Keratinocyte (primary cell): ENCODE measurements around the gene GNL3L. TPM values are rescaled to one million over a fixed set of nuclear protein-coding genes. Genes with fewer than 3 reads are reported as not detected.

ENCODE experiments used
- DNase-seq: peaks from one replicate; pipeline ENCODE4 v3.0.0-alpha.2; 2011; ENCODE audit warnings: low read depth, missing footprints, low spot score
- FAIRE-seq: peaks from 2 replicates; lab custom pipeline; 2011; peaks lifted over from hg19 to GRCh38; lab: Jason Lieb, UNC
- H2AFZ ChIP-seq: 2 replicates; pipeline ENCODE4 v1.6.0; 2012; ENCODE audit warnings: low read length, control low read depth, inconsistent platforms; ENCODE audit not compliant: control insufficient read depth
- H3K27ac ChIP-seq: 2 replicates; pipeline ENCODE4 v1.5.1; 2011; ENCODE audit warnings: low read length; ENCODE audit not compliant: control insufficient read depth, insufficient read depth
- H3K27me3 ChIP-seq: 3 replicates; pipeline ENCODE4 v1.6.0; 2011; ENCODE audit warnings: low read length; ENCODE audit not compliant: control insufficient read depth, insufficient read depth; ENCODE audit errors: extremely low read depth
- H3K36me3 ChIP-seq, 2 experiments: 2 replicates in 1 of 2; 3 replicates in 1 of 2; pipeline ENCODE4 v1.5.1; 2011; ENCODE audit warnings: low read length in 2 of 2, mild to moderate bottlenecking in 1 of 2; ENCODE audit not compliant: control insufficient read depth in 2 of 2, insufficient read depth in 2 of 2; ENCODE audit errors: extremely low read depth in 1 of 2
- H3K4me1 ChIP-seq: 3 replicates; pipeline ENCODE4 v1.5.1; 2011; ENCODE audit warnings: low read length; ENCODE audit not compliant: control insufficient read depth, insufficient read depth; ENCODE audit errors: extremely low read depth
- H3K4me2 ChIP-seq: 3 replicates; pipeline ENCODE4 v1.6.0; 2011; ENCODE audit warnings: low read depth, low read length; ENCODE audit not compliant: control insufficient read depth, insufficient read depth; ENCODE audit errors: extremely low read depth
- H3K4me3 ChIP-seq, 3 experiments: fragments of 200-600 bp in 1 of 3; sonication (generic) in 1 of 3; 2 replicates in 2 of 3; 3 replicates in 1 of 3; pipeline ENCODE4 v1.5.1; 2011 to 2016; ENCODE audit warnings: low read length in 3 of 3, mild to moderate bottlenecking in 3 of 3, control low read depth in 2 of 3, inconsistent platforms in 1 of 3, low read depth in 1 of 3, mixed read lengths in 1 of 3, mixed run types in 1 of 3, moderate library complexity in 1 of 3; ENCODE audit not compliant: control insufficient read depth in 2 of 3, insufficient read depth in 2 of 3; ENCODE audit errors: extremely low read depth in 1 of 3
- H3K79me2 ChIP-seq: 2 replicates; pipeline ENCODE4 v1.6.0; 2012; ENCODE audit warnings: low read length; ENCODE audit not compliant: control insufficient read depth, insufficient read depth
- H3K9ac ChIP-seq: 3 replicates; pipeline ENCODE4 v1.6.0; 2011; ENCODE audit warnings: low read length; ENCODE audit not compliant: control insufficient read depth, insufficient read depth; ENCODE audit errors: extremely low read depth
- H3K9me1 ChIP-seq: 3 replicates; pipeline ENCODE4 v1.6.0; 2011; ENCODE audit warnings: low read length; ENCODE audit not compliant: control insufficient read depth, insufficient read depth; ENCODE audit errors: extremely low read depth
- H3K9me3 ChIP-seq: 2 replicates; pipeline ENCODE4 v1.5.1; 2012; ENCODE audit warnings: low read depth, low read length; ENCODE audit not compliant: control insufficient read depth
- H4K20me1 ChIP-seq: 3 replicates; pipeline ENCODE4 v1.6.0; 2011; ENCODE audit warnings: low read length; ENCODE audit not compliant: control insufficient read depth, insufficient read depth; ENCODE audit errors: extremely low read depth
- EZH2 ChIP-seq: IDR thresholded peaks from one replicate; pipeline ENCODE4 v1.6.1; 2012; ENCODE audit warnings: inconsistent platforms, mild to moderate bottlenecking, low read length, moderate library complexity
- dilution Hi-C: fragments of 300-500 bp; cut with MboI; formaldehyde crosslinking; loops from one replicate; pipeline ENCODE4 v1.7.0; 2020; ENCODE audit warnings: low sequenced_read_pairs; ENCODE audit not compliant: extremely low pct_ligation_motif_present
- polyA plus RNA-seq, 5 experiments: library from polyadenylated mRNA; depleted of rRNA in 3 of 5; stranded (reverse) in 3 of 5; stranded (forward) in 1 of 5; unstranded in 1 of 5; fragments of >200 nt; gene quantifications; 1 replicate in 1 of 5; 2 replicates in 3 of 5; 3 replicates in 1 of 5; pipeline versions ENCODE4 v1.2.1 to v1.2.3, GENCODE V29; 2011 to 2012; ENCODE audit warnings: missing spikeins in 2 of 5, low read depth in 1 of 5, low replicate concordance in 1 of 5
- TF ChIP-seq, protein P1 (sequence below), 3 experiments: IDR thresholded peaks in 1 of 3; conservative IDR thresholded peaks in 1 of 3; optimal IDR thresholded peaks in 1 of 3; 2 replicates in 2 of 3; 3 replicates in 1 of 3; pipeline versions ENCODE3 to v1.5.1; 2011; ENCODE audit warnings: low read length in 3 of 3, mild to moderate bottlenecking in 3 of 3, moderate library complexity in 2 of 3, control low read depth in 1 of 3, inconsistent platforms in 1 of 3; ENCODE audit not compliant: insufficient read depth in 2 of 3; ENCODE audit errors: extremely low read depth in 1 of 3

GNL3L gene
- polyA plus RNA-seq, 1 donor (not counting 4 experiments of a cell fraction or from before 2014, with no cell fraction given) = 15.7 TPM

DNA sequence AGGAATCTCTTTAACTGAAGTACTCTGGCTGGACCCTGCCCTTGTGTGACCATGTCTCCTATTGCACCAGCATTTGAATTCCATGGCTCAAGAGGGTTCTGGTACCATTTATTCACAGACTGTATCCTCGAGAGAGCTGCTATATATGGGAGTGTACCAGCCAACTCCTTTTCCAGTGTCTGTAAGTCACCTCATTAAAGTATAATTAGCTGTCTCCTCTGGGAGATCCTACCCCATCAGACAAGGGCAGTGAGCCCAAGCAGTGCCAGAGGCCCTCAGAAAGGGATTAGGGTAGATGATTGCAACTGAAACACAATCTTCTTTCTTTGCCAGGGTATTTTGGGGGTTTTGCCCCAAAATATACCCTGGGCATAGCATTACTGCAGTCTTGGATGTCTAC lies 31.6 kb downstream of the GNL3L start:
- no peak overlapping the region for H3K4me3 ChIP-seq
- H3K9ac ChIP-seq = no peak overlapping the region
- no peaks in the 10 kb centered on the region for H4K20me1 ChIP-seq
- DNase-seq (no peak), FAIRE-seq (no peak)
- no peak overlapping the region for H3K4me2 ChIP-seq
- no peaks in the 10 kb centered on the region for H3K9me3 ChIP-seq
- no peak overlapping the region for H3K27ac ChIP-seq
- TF ChIP-seq, protein P1, sequence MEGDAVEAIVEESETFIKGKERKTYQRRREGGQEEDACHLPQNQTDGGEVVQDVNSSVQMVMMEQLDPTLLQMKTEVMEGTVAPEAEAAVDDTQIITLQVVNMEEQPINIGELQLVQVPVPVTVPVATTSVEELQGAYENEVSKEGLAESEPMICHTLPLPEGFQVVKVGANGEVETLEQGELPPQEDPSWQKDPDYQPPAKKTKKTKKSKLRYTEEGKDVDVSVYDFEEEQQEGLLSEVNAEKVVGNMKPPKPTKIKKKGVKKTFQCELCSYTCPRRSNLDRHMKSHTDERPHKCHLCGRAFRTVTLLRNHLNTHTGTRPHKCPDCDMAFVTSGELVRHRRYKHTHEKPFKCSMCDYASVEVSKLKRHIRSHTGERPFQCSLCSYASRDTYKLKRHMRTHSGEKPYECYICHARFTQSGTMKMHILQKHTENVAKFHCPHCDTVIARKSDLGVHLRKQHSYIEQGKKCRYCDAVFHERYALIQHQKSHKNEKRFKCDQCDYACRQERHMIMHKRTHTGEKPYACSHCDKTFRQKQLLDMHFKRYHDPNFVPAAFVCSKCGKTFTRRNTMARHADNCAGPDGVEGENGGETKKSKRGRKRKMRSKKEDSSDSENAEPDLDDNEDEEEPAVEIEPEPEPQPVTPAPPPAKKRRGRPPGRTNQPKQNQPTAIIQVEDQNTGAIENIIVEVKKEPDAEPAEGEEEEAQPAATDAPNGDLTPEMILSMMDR (optimal IDR thresholded peaks at IDR 0.05 in 1 of 3, IDR thresholded peaks at IDR 0.05 in 1 of 3, conservative IDR thresholded peaks at IDR 0.05 in 1 of 3; ENCODE audit: extremely low read depth in 1 of 3, insufficient read depth in 2 of 3, low read length in 3 of 3) = no peak
- no peak for TF ChIP-seq EZH2
- no peaks in the 10 kb centered on the region for H3K79me2 ChIP-seq
- no peaks in the 10 kb centered on the region for H3K4me1 ChIP-seq
- no peak overlapping the region for H2AFZ ChIP-seq
- H3K36me3 ChIP-seq = peaks cover 6 to 11% of the 10 kb centered on the region in 2 experiments
- dilution Hi-C loops = no loop called here
- H3K27me3 ChIP-seq = no peaks in the 10 kb centered on the region
- no peaks in the 10 kb centered on the region for H3K9me1 ChIP-seq

DNA sequence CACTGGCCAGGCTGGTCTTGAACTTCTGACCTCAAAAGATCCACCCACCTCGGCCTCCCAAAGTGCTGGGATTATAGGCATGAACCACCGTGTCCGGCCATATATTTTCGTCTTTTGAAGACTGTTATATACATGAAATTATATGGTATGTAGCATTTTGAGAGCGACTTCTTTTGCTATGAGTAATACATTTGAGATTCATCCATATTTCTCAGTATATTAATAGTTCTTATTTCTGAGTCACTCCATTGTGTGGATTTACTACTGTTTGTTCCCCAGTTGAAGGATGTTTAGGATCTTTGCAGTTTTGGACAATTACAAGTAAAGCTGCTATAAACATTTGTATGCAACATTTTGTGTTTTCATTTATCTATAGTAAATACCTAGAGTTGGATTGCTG lies 34.9 kb downstream of the GNL3L start:
- Histone ChIP-seq H4K20me1 (no peaks in the 10 kb centered on the region), H3K27me3 (no peaks in the 10 kb centered on the region), H3K9ac (no peak overlapping the region), H3K4me2 (no peak overlapping the region), H2AFZ (no peak overlapping the region), H3K4me3 (no peak overlapping the region), H3K9me3 (no peaks in the 10 kb centered on the region), H3K4me1 (no peaks in the 10 kb centered on the region), H3K79me2 (no peaks in the 10 kb centered on the region), H3K27ac (no peak overlapping the region), H3K36me3 (peaks cover 6% of the 10 kb centered on the region in 2 experiments), H3K9me1 (no peaks in the 10 kb centered on the region)
- no peak for FAIRE-seq
- TF ChIP-seq, protein P1 (optimal IDR thresholded peaks at IDR 0.05 in 1 of 3, IDR thresholded peaks at IDR 0.05 in 1 of 3, conservative IDR thresholded peaks at IDR 0.05 in 1 of 3; ENCODE audit: extremely low read depth in 1 of 3, insufficient read depth in 2 of 3, low read length in 3 of 3) = no peak
- no peak for TF ChIP-seq EZH2
- DNase-seq = no peak
- dilution Hi-C loops = no loop called here
